Femur (tissue), 1 donor: ENCODE data around the gene PTPN18.

Experiments used
- DNase-seq: peaks from one replicate; pipeline ENCODE4 v3.0.0-alpha.2; 2017

PTPN18 gene

DNA sequence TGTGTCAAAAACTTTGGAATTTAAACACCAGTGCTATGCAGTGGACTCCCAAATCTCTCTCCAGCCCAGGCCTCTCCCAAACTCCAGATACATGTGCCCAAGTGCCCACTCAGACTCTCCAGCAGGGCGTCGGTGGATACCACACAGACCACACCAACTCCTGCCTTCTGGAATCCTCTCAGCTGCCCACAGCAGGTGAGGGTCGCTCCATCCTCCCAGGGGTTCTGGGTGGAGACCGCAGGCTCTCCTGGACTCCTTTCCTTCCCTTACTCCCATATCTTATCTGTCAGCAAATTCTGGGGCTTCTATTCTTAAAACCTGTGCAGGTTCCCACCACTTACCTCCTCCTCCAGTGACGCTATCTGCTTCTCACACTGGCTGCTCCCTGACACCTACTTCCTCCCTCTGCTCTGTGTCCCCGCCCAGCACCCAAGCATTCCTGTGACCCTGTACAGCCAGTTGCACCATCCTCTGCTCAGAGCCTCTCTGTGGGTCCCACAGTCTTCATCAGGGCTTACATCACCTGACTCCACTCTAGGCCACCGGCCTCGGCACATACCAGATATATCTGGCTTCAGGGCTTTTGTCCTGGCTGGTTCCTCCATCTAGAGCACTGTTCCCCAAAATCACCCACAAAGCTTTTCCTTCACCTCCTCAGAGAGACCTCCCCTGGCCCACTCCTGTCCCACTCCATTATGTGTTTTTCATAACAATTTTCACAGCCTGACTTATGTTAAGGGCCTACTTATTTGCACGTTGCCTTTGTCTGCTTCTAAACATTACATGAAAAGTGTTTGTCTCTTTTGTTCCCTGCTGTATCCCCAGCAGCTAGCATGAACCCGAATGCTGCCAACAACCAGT is 15.7 kb upstream of the PTPN18 start:
- DNase-seq = no peak

DNA sequence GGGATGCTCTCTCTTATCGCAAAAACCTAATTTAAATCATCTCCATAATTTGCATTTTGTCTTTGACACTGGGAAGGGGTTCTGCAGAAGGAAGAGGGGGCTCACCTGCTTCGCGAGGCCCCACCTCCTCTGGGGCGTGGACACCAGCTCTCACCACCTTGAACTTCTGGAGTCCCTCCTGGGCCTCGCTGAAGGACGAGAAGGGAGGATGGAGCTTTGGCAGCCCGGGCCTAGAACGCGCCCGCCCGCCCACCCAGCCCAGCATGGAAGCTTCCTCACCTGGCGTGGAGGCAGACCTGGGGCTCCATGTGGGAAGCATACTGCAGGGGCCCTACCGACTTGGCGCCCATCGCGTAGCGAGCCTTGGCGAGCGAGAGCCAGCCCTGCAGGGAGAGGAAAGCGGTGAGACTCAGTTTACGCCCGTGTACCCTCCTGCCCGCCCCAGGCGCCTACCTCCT is 14.3 kb upstream of the PTPN18 start:
- DNase-seq = peak; percentile 40

DNA sequence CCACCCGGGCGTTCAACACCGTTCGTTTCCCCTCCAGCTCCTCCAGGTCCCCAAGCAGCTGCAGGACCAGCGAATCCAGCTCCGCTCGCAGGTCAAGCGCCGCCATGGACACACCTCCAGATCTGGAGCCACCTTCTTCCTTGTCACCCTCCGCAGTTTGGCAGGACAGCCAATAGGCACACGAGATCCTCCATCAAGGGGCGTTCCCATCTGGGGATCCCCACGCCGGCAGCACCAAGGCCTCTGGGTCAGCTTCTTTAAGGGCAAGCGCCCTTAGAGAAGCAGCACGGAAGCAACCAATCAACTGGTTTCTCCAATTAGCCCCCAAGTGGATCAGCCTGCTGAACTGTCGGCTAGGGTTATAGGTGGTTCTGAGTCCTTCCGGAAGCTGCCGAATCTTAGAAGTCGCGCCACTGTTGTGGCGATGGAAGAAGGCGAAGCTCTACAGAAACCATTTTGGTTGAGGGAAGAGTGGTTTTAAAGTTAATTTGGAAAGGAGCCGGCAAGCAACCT is 13.8 kb upstream of the PTPN18 start:
- peak; percentile 95 for DNase-seq

DNA sequence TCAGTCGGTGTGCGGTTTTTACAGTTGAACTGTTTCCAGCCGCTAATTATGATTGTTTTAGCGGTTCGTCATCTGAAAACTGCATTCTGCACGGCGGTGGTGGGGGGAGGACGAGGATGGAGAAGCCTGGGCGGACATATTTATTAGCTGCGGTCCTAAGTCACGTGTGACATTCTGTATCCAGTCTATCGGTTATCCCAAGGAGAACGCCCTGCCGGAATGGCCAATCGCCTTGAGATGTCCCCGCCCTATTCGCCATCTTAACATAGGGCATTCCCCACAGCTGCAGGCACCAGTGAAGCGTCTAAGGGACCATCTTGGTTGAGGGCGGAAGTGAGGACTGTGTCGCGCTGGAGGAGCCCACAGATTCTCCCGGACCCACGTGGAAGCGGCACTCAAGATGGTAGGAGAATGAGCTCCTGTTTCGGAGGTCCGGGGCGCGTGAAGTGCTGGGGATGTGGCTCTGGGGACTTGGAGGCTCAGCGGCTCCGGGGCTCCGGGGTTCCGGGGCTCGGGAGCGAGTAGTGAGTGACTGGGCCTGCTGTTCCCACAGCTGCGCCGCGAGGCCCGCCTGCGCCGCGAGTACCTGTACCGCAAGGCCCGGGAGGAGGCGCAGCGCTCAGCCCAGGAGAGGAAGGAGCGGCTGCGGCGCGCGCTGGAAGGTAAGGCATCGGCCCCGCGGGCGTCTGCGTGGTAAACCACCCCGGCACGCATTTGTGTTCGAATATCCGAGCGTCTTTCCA is 13.2 kb upstream of the PTPN18 start, which contains the start of gene IMP4:
TSS of gene IMP4 (plus strand) at position 365 of the 743 bp plus-strand sequence. CDS start at position 401, 36 bp downstream.
- peak; percentile 99 for DNase-seq

DNA sequence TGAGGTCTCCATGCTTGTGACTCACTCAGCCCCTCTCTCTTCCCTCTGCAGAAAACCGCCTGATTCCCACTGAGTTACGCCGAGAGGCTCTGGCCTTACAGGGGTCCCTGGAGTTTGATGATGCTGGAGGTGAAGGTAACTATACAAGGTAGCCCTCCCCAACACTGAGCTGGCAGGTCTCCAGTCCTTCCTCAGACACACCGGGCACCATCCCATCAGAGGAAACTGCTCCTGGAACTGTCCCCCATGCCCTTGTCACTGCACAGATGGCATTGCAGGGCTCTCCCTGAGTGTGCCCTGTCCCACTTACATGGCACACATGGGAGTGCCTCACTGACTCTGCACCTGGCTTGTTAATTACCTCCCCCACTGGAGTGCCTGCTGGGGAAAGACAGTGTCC is 11.3 kb upstream of the PTPN18 start:
- DNase-seq = no peak

DNA sequence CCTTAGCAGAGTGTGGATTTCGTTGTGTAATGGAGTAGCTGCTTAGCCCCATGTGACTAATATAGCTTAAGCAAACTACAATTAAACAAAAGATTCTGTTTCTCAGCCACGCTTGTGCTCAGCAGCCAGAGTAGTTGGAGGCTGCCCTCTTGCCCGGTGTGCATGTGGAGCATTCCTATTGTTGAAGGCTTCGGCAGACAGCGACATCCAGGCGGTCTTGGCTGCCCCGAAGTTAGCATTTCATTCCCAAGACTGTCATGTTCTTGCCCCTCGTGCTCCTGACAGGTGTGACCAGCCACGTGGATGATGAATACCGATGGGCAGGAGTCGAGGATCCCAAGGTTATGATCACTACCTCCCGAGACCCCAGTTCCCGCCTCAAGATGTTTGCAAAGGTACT is 10.8 kb upstream of the PTPN18 start:
- no peak for DNase-seq

DNA sequence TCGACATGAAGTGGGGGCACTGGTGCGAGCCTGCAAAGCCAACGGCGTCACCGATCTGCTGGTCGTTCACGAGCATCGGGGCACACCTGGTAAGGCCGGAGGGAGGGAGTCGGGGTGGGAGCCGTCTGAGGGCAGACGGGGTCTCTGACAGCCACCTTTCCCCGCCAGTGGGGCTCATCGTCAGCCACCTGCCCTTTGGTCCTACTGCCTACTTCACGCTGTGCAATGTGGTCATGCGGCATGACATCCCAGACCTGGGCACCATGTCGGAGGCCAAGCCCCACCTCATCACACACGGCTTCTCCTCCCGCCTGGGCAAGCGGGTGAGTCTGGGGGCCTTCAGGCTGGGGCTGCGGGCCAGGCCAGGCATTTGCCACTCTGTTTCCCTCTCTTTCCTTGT is 10.2 kb upstream of the PTPN18 start:
- no peak for DNase-seq

DNA sequence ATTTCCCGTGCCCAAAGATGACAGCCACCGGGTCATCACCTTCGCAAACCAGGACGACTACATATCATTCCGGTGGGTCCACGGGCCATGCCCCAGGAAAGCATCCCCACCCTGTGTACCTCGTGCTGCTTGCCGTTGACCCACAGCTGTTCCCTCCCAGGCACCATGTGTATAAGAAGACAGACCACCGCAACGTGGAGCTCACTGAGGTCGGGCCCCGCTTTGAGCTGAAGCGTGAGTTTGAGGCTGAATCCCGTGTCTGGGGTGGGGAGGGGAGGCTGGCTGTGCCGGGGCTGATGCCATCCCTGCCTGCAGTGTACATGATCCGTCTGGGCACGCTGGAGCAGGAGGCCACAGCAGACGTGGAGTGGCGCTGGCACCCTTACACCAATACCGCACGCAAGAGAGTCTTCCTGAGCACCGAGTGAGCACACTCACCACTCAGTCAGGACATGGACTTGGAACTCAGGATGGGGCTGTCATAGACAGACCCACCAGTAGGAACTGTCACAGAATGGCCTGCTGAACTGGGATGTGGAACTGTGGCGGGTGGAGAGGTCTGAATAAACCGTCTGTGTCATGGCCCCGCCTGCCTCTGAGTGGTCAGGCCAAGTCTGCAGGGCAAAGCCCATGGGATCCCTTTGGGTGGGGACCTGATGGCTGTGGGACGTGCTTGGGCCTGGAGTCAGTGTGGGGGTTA is 9.7 kb upstream of the PTPN18 start:
- DNase-seq = no peak

DNA sequence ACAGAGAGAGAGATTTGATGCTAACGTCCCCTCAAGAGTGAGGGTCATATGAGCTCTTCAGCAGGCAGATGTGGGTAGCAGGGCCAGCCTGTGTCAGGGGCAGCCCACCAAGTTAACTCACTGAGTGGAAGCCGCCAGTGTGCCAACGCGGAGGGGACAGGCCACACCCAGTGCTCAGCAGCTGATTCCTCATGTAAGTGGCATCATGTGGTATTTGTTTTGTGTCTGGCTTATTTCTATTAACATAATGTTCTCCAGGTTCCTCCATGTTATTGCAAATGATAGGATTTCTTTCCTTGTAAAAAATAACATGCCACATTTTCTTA is 9.2 kb upstream of the PTPN18 start:
- no peak for DNase-seq

DNA sequence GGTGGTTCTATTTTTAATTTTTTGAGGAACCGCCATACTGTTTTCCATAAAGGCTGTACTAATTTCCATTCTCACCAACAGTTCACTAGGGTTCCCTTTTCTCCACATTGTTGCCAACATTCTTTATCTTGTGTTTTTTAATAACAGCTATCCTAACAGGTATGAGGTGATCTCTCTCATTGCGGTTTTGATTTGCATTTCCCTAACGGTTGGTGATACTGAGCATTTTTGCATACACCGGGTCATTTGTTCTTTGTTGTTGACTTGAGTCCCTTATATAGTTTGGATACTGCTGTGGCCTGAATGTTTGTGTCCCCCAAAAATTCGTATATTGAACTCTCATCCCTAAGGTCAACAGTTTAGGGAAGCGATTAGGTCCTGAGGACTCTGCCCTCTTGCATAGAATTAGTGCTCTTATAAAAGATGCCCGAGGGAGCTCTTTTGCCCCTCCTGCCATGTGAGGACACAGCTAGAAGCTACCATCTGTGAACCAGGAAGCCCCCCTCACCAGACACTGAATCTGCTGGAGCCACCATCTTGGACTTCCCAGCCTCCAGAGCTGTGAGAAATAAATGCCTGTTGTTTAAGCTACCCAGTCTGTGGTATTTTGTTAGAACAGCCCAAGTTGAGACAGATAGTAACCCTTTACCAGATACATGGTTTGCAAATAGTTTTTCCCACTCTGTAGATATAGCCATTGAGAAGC is 8.5 kb upstream of the PTPN18 start:
- DNase-seq = no peak

DNA sequence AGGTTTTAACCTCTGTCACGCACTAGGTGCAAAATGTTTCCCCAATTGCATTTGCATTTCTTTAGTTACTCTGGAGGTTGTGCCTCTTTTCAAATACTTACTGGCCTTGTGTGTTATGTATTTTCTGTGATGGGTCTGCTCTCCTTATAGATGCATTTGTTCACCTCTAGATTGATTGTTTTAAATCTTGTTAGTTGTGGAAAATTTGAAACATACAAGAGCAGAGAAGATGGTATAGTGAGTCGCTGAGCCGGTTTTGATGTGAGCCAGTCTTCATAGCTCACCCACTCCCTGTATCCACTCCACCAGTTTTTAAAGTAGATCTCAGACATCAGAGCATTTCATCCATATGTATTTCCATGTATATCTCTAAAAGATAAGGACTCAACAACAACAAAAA is 6.7 kb upstream of the PTPN18 start:
- no peak for DNase-seq

DNA sequence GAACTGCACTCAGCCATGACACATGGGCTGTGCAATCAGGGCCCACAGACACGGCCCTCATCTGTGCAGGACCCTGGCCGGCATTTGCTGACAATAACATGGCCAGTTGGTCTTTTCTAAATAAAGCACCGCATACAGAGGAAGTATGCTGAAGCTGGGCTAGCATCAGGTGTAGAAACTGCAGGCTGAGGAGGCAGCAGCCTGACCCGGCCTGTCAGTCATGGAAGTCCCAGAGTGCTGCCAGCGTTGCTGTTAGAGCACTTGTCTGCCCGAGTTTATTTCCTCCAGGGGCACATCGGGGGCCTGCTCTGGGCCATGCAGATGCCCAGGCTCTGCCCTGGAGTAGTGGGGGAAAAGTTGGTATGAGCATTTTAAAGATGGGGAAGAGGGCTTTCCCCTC is 4.1 kb upstream of the PTPN18 start:
- no peak for DNase-seq

DNA sequence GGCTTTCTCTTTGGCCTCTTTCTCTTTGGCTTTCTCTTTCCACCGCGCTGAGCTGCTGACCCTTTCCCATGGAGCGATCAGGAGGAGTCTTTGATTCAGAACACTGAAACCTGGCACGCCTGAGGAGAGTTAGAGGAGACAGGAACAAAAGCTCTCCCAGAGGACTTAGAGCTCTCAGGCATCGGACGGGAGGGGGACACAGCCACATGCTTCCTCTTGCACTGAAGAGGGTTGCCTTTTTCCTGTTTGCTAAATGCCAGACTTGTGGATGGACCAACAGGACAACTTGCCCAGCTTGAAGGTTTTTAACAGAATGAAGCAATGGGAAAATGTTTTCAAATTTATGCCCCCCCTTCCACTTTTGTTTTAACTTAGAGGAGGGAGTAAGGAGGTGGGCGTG is 3.6 kb upstream of the PTPN18 start:
- no peak for DNase-seq

DNA sequence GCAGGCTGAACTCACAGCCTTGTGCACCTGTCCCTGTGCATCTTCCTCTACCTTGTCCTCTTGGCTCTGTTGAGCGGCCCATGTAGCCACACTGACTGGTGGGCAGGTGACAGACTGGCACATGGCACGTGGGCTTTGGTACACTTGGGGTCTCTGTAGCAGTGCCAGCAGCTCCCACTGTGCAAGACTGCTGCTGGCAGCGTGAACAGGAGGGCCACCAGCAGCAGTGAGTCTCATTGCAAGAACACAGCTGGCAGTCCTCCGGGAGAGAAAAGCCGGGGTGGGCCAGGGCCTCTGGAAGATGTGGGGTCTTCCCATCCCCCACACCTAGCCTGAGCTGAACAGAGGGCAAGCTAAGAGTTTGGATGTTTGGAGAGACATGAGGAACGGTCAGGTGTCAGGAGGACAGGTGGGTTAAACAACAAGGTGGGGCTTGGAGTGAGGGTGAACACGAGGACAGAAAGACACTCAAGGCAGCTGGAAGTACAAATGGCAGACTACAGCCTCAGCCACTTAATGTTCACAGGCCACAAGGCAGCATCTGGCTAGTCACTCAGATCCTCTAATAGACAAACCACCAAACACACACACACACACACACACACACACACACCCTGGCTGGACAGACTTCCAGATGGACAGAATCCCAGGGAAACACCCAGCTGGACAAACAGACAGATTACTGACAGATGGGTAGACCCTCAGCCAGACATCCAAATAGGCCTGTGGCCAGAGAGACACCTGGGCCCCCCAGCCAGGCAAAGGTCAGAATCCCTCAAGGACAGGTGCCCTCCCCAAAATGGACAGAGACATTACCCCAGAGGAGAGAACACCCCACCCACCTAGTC is 2.3 kb upstream of the PTPN18 start:
- no peak for DNase-seq

DNA sequence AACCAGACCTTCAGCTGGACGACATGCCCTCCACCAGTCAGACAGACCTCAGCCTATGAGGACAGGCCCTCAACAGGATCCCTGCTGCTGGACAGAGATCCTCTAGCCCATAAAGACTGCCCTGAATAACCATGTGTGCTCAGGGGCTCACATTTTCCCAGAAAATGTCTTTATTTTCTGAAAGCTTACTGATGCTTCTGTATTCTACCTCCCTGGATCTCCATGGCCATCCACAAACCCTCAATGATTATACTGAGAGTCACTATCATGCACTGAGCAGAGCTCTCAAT is 1.8 kb upstream of the PTPN18 start:
- no peak for DNase-seq

DNA sequence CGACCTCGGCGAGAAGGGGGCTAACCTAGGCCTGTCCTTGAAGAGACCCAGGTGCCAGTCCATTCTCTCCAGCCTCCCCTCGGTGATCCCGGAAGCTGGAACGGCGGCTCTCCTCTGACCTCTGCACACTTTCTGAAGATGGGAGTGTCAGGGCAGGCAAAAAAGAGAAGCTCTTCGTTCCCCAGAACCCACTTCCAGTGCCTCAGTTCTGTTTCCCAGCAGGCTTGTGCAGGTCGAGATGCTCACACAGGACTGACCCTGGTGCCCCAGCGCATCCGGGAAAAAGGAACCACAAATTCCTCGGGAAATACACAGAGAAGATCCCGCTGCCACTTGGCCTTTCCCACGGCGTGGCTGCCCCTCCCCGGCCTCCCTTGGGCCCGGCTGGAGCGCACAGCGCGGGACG is 681 bp upstream of the PTPN18 start:
- no peak for DNase-seq

DNA sequence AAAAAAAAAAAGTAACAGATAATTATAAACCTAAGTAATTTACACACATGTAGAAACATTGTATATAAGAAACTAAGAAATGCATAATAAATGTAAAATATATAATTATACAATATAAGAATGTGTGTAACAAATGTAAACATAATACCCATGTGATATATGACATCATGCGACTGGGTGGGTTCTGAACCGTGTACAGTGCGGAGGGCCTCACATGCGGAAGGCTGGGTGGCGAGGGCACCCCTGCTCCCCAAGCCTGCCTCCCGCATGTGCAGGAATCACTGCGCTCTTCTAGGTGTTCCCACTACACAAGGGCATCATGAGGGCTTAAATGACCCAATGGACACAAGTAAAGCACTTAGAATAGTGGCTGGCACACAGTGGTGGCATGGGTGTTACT is 2.0 kb downstream of the PTPN18 start:
- DNase-seq = no peak

DNA sequence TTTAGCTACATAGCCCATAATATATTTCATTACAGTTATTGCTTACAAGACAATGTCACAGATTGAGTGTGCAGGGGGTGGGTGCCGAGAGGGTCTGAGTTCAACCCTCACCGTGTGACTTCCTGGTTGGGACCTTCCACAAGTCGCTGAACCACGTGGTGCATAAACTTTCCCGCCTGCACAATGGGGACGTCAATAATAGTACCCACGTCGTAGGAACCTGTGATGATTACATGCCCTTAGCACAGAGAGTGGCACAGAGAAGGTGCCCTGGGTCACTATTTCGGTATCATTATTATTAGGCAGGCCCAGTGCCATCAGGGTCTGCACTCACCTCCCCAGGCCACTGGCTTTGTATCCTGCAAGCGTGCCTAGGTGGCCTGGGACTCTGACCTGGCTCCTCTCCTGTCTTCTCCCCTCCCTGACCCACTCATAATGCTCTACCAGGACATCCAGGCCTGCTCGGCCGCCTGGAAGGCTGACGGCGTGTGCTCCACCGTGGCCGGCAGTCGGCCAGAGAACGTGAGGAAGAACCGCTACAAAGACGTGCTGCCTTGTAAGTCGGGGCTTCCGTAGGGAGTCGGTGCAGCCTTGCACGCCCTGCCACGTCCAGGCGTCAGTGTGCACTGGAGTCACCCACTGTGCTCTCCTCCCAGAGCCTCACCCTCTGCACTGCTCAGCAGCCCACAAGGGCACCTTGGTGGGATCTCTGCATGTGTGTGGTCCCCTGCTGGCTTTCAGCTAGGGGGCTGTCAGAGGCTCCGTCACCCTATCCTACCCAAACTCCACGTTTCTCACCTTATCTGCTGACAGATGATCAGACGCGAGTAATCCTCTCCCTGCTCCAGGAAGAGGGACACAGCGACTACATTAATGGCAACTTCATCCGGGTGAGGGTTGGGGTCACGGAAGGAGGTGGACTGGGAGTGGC is 2.8 kb downstream of the PTPN18 start:
- DNase-seq = no peak

DNA sequence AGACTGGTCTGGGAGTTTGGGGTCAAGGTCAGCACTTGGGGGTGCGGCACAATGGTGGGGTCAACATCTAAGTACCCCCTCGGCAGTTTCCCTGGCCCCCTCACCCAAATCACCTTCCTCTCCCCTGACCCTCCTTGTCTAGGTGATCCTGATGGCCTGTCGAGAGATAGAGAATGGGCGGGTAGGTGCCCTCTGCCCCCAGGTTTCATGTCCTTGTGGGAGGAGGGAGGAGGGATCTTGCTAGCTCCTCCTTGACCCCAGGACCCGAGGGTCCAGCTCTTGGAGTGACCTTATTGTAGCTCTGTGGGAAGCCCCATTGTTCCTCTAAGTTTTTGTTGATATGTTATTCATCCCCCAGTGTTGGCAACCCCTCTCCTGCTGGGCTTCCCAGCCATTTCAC is 3.6 kb downstream of the PTPN18 start:
- no peak for DNase-seq

DNA sequence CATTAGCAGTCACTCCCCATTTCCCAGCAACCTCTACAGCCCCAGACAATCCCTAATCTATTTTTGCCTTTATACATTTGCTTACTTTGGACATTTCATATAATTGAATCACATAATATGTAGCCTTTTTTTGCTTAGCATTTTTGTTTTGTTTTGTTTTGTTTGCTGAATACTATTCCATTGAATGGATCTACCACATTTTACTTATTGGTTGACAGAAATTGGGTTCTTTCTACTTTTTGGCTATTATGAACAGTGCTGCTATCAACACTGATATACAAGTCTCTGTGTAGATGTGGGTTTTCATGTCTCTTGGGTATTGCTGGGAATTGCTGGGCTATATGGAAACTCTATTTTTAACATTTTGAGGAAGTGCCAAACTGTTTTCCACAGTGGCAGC is 7.6 kb downstream of the PTPN18 start:
- DNase-seq = no peak

DNA sequence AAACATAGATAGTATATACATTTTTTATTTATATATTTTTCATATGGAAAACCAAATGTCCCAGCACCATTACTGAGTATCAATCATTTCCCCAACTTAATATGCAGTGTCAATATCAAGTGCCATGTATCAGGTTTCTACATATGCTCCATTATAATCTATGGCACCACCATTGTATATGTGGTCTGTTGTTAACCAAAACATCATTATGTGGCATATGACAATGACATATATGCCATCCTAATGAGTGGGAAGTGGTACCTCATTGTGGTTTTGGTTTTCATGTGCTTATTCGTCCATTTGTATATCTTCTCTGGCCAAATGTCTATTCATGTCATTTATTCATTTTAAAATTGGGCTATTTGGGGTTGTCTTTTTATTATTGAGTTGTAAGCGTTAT is 9.2 kb downstream of the PTPN18 start:
- DNase-seq = no peak
